RKO (cell line): ENCODE results near the gene CFAP90.
A peak's percentile ranks its signal among the peaks of the same experiment; 100 is the strongest.

ENCODE experiments used
- DNase-seq: peaks from one replicate; pipeline ENCODE4 v3.0.0-alpha.2; 2016; ENCODE audit warnings: low spot score

Gene CFAP90

DNA sequence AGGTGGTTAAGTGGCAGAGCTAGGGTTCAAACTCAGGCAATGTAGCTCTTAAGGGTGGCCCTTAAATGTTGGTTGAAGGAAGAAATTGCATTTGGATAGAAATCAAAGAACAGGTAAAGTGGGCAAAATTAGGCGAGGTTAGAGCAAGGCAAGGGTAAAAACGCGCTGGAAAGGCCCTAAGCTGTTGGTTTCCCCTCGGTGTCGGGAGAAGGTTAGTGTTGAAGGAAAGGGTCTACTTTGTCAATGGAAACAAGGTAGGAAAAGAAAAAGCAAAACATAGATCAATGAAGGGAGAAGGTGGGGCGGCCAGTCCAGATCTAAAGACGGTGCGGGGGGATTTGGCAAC is 17.5 kb upstream of the CFAP90 start:
- DNase-seq: peak; percentile 12

DNA sequence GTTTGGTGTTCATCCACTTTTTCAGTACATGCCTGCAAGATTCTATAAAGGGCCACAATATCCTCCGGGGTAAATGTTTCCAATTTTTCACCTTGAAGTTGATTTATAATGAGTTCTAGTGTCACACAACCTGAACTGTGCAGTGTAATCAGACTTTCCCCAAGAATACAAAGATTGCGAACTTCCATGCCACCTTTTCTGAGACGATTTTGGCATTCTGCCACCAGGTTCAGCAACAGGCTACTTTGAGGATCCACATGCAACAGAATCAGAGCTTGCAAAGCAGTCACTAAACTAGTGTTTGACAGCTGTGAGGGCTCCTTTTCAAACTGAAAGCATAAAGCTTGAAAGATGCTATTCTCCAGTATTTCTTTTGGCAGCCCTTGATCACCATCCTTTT is 16.3 kb upstream of the CFAP90 start:
- DNase-seq: no peak

DNA sequence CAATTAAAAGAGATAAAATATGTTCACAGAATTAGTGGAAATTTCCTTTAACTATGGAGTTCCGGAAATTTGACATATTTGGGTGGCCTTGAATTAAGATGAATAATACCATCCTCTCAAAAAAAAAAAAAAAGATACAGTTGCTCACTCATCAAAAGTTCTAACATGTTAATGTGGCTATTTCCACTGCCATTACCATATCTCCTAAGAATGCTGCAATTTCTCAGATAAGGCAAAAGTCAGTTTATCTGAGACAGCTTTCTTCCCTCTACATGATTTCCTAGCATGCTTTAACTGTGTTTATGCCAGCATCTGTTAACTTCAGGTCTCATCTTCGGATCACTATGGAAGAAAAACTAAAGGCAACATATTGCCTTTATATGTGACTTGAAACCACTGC is 15.3 kb upstream of the CFAP90 start:
- peak; percentile 18 for DNase-seq

DNA sequence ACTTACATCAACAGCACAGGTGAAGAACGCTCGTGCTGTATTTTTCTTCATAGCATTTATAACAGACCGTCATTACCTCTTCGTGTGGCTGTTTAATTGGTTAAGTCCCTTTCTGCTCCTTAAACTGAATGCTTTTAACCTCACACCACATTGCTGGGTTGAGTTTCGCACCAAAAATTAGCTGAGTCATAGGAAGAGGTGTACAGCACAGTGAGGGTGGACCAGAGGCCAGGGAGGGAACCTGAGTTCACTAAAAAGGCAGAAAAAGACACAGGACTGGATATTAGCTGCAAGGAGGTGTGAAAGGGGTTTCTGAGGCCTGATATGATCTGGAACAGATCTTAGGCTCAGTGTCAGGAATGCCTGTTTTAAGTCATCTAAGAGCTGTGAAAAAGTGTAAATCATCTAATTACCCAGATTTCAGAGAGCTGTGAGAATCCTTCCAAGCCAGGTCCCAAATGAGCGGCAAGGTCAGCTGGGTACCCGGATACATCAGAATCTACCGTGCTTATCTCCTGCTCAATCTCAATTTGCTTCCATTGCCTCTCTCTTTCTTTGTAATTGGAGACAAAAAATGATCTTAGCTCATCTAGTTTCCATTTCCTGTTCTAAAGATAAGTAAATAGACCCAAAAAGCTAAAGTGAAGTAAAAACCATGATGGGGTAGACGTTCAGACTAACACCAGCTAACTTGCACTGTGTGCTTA is 7.1 kb upstream of the CFAP90 start:
- no peak for DNase-seq

DNA sequence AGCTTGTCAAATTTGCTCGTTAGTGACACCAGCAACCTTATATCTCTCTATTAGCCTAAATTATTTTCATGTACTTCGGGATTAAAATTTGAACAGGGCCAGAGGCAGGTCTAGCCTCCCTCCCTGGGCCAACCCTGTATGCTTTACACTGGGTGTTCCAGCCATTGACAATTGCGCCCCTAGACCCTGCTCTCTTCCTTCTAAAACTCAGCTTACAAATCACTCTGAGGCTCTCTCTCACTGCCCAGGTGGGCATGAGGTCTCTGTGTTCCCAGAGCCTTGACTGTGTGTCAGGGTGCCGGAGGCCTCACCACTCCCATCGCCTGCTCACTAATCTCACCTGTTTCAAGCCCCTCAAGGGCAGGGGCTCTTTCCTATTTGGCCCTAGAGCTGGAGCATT is 6.4 kb upstream of the CFAP90 start:
- DNase-seq: no peak

DNA sequence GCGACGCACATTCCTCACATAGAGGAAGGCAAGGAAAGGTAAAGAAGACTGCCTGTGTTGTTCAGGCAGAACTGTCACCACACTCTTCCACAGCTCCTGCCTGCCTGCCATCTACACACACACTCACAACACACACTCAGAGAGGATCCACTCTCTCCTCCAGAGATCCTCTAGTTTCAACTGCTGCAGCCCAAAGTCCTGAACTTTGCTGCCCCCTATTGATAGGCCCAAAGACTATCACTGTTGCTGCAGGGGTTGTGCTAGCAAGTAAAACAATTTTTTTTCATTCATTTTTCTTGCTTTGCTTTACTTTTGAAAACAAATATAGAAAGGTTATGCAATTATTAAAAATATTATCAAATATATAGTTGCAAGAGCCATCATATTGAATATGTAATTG is 5.9 kb upstream of the CFAP90 start:
- DNase-seq: peak; percentile 32

DNA sequence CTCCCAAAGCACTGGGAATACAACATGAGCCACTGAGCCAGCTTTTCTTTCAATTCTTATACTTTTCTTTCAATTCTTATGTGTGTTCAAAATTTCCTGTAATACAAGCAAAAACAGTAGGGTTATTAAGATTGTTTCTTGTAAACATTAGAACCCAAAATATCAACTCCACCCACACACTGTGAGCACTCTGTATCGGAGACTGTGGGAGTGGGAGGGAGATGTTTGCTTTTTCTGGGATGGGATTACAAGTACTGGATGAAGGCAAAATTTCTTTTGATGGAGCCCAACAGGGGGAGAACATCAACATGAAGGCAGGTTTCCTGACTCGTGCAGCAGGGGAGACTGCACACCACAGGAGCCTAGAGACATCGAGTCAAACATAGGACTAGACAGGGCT is 4.7 kb upstream of the CFAP90 start:
- DNase-seq: no peak

DNA sequence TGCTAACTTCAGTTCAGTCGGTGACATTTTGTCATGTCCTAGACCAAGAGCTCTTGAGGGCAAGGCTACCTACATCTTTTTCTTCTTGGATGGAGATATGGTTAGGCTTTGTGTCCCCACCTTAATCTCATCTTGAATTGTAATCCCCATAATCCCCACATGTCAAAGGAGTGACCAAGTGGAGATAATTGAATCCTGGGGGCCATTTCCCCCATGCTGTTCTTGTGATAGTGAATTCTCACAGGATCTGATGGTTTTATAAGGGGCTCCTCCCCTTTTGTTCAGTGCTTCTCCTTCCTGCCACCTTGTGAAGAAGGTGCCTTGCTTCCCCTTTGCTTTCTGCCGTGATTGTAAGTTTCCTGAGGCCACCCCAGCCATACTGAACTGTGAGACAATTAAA is 2.1 kb upstream of the CFAP90 start:
- DNase-seq: no peak

DNA sequence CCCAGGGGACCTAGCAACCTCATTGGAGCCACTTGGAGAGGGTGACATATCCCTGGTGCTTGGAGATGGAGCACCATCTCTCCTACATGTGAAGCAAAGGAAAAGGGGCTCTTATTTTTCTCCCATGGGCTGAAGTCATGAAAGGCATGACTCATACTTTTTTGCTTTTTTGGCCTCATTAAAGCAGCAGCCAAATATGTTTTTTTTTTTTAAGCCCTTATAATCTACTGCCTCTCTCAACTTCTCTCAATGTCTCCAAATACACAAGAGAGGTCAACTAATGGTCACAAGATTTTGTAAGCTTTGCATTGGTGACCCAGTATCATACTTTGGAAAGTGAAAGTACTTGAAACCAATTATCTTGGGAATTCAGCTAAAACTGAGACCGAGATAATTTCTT is 1.6 kb upstream of the CFAP90 start:
- no peak for DNase-seq

DNA sequence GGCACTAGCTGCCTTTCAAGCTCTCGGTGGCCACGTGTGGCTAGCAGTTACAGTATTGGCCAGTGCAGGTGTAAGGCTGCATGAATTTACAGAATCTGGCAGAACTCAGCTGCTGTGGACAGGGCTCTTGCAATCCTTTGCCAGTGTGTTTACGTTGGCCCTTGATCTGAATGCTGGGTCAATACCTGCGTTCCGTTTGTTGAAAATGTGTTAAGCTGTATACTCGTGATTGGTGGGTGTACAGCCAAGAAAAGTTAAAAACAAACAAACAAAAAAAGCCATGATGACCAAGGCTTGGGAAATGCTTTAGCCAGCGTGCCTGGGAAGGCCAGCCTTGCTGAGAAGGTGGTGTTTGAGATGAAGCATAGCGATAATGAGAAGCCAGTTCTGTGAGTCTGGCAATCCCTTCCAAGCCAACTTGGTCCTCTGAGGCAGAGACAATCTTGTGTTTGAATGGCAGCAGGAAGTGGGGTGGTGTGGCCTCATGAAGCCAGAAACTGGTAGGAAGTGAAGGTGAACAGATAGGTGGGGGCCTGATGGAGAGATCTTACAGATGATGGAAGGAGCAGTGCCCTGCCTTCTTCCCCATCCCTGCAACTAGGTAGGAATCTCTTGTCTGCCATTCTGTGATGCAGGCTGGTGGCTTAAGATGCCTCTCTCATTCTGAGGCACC is 820 bp upstream of the CFAP90 start:
- no peak for DNase-seq

DNA sequence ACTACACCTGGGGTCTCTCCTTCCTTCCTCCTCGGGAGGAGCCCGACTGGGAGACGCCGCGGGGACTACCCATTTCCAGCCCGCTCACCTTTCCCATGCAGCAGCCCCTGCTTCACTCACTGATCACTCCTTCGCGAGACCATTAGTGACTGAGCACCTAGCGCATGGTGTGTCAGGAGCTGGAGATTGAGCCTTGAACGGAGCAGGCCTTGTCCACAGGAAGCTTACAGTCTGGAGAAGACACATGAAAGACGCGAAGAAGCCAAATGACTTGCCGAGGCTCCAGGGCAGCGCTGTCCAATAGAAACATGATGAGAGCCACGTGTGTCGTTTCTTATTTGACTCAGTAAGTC is 283 bp upstream of the CFAP90 start:
- no peak for DNase-seq

DNA sequence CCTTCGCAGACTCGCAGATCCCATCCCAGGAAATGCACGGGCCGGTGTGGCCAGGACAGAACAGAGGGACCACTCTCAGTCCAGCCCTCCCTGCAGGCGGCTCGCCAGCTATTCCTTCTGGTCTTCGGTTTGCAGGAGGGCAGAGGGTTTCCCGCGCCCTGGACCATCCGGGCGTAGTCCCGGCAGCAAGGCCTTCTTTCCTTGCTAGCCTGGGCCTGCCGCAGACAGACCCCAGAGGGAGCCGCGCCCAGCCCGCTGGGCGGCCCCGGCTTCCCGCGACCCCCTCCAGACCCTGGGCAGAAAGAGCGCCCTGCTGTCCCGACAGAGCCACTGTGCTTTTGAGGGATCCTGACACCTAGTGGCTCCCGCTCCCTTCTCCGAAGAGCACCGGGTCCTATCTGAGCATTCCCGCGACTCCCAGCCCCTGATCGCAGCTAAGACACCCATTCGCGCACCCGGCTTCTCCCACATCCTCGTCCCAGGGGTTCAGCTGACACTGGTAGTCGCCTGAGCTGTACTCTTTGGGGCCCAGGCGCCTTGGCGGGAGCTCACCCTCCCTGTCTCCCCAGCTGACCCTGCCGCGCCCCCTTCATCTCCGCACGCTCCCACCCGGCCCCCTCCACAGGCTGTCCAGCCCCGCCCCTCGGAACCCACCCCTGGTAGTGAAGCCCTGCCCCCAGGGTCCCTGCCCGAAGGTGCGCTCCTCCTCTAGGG is 1.1 kb downstream of the CFAP90 start:
- DNase-seq: no peak

DNA sequence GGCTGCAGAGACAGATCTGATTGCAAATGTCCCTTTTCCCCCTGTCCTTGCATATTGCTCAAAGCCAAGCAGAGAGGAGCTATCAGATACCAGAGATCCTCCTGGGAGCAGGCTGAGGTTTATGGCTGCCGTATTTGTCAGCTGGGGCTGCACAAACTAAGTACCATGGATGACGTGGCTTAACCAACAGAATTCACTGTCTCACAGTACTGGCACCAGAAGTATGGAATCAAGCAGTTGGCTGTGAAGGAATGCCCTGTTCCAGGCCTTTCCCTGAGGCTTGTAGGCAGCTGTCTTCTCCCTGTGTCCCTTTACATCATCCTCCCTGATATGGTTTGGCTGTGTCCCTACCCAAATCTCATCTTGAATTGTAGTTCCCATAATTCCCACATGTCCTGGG is 2.6 kb downstream of the CFAP90 start:
- DNase-seq: no peak

DNA sequence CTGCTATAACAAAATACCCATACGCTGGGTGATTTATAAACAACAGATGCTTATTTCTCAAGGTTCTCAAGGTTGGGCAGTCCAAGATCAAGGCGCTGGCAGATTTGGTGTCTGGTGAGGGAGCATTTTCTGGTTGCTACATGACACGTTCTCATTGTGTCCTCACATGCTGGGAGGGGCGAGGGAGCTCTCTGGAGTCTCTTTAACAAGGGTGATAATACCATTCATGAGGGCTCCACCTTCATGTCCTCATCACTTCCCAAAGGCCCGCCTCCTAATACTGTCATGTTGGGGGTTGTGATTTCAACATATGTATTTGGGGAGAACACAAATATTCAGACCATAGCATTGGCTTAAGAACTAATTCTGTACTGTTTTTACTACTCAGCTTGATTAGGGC is 4.6 kb downstream of the CFAP90 start:
- no peak for DNase-seq

DNA sequence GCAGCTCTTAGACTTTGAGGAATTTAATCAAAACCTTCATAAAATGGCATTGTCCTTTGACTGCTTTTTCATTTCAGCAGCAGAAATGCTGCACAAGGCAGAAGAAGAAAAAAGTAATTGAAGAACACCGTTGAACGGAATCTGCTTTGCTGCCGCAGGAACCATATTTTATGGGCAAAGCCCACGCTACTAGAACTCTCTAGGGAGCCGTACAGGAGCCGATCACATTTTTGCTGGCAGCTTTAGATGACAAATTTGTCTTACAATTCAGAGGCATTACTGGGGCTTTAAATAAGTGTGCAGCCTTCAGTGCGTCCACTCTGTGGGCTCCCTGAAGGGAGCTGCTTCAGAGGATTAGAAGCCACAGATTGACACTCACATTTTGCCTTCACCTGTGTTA is 5.4 kb downstream of the CFAP90 start:
- DNase-seq: no peak

DNA sequence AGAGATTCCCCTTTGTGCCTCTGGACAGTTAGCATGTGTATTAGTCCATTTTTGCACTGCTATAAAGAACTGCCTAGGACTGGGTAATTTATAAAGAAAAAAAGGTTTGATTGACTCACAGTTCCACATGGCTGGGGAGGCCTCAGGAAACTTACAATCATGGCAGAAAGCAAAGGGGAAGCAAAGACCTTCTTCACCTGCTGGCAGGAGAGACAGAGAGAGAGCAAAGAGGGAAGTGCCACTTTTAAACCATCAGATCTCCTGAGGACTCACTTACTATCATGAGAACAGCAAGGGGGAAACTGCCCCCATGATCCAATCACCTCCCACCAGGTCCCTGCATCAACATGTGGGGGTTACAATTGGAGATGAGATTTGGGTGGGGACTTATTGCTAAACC is 6.0 kb downstream of the CFAP90 start:
- no peak for DNase-seq

DNA sequence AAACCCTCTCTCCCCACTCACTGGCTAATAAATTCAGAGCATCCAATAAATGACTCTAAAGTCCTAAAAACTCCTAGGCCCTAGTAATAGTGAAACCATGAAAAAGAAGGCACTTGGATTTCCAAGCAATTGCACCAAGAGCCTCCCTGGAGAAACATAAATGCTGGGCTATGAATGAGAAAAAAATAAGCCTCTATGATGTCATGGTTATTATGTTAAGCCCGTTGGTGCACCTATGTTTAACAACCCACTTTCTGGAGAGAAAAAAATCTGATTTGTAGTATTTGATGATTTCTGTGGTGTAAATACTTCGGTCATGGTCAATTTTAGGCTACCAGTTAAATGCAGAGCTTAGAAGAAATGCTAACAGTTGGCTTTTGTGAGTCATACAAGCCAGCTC is 8.4 kb downstream of the CFAP90 start:
- no peak for DNase-seq

DNA sequence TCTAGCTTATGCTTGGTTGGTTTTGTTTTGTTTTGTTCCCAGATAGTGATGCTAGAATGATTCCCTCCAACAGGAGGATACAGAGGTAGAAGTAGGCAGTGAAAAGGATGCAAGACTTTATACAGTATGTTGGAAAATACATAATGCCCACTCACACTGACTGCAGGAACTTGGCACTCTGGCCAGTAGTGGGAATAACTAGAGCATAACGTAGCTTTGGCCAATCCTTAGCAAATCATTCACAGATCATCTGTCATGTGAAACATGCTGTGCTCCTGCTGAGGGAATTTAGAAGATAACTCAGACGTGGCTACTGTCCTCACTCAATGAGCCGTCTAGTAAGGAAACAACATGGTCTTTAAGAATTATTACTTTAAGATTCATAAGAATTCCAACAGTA is 13.5 kb downstream of the CFAP90 start:
- no peak for DNase-seq

DNA sequence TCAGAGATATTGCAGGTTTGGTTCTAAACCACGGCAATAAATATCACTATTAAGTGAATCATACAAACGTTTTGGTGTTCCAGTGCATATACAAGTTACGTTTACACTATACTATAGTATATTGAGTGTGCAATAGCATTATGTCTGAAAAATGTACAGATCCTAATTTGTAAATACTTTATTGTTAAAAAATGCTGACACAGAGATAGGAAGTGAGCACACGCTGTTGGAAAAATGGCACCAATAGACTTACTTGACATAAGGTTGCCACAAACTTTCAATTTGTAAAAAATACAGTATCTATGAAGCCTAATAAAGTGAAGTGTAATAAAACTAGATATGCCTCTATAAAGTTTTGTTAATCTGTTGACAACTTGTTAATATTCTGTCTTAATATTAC is 16.0 kb downstream of the CFAP90 start:
- no peak for DNase-seq

DNA sequence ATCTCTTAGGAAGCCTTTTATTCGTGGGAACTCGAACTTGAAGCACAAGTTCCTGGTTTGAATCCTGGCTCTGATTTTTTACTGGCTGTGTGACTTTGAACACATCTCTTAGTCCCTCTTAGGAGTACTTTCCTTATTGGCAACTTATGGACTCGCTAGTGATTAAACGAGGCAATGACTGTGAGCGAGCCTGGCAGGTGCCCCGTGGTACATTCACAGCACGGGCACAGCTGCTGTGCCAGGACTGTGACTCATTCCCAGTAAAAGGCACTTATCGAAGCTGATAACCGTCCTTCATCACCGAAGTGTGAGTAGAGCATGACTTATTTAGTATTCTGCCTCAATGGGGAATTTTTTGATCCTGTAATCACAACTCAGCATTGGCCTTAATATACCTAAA is 22.7 kb downstream of the CFAP90 start:
- peak; percentile 14 for DNase-seq

DNA sequence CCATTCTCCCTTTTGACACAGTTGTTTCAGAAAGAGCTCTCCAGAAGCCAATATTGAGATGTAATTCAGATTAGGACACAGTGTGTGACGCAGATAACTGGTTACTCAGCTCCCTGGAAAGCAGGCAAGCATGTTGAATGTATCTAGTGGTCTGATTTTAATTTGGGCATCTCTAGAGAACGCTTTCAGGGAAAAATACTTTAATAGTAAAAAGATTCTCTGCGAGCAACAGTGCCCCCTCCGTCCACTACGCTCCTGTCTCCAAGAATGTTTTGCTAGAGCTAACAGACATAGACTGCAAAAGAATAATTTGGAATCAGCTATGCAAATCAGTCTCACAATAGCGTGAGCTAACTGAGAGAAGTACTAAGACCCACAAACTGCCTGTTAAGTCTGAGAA is 23.3 kb downstream of the CFAP90 start:
- no peak for DNase-seq

DNA sequence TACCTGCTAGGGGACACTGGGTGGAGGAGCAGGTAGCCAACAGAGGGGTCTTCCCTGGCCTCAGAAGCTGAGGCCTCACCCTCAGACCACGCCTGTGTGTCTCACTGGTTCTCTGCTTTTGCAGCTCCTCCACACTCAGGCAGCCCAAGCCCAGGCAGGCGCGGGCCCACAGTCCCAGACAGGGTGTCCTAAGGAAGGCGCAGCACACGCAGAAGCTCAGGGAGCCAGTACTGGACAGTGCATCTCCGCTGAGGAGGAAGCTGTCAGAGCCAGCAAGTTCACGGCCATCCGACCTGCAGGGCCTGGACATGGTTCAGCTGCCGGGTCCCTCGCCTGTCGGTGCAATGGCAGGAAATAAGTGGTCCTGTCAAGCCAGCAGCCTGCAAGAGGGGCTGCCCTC is 25.3 kb downstream of the CFAP90 start:
- no peak for DNase-seq

DNA sequence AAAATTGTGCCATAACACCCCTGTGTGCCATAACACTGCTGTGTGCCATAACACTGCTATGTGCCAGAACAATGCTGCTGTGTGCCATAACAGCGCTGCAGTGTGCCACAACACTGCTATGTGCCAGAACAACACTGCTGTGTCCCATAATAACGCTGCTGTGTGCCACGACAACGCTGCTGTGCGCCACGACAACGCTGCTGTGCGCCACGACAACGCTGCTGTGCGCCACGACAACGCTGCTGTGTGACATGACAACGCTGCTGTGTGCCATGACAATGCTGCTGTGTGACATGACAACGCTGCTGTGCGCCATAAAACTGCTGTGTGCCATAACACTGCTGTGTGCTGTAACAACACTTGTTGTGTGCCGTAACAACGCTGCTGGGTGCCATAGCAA is 25.9 kb downstream of the CFAP90 start:
- DNase-seq: no peak

DNA sequence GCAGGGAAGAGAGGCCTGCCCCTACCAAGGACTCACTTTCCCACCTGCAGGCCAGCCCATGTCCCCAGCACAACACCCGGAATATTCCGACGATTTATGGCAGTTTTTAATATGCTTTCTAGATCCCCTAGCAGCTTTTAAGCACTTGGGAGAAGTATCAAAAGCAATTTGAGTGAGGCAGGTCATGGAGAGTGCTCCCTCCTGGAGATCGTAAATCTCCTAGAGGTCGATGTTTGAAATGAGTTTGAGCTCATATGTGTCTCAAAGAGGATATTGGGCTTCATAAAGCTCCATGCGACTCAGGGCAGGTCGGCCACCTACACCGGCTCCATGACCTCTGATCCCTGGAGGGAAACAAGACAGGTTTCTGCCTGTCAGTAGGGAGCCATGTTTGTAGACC is 27.3 kb downstream of the CFAP90 start:
- no peak for DNase-seq
